HG03060 (cell line): ENCODE results near the gene UBALD1.
"Not testable (repeated sequence)": the region's sequence is repeated elsewhere in the genome, so short reads cannot be mapped to it uniquely, and the experiment has no call there.

Source experiments
- ATAC-seq: cut with Tn5 transposase; IDR thresholded peaks from one replicate; pipeline ENCODE4 v1.9.1; 2021; ENCODE audit warnings: low read depth, moderate number of reproducible peaks; ENCODE audit not compliant: unreplicated experiment

Gene UBALD1

GRCh38 chr16:4599545-4599944 lies 15.1 kb downstream of the UBALD1 start:
- no peak for ATAC-seq

- ATAC-seq, result no peak
Observed at GRCh38 chr16:4599037-4599436, 15.7 kb downstream of the UBALD1 start.

- no peak for ATAC-seq
Observed at GRCh38 chr16:4597174-4597573, 17.5 kb downstream of the UBALD1 start.

- no peak for ATAC-seq
Observed at GRCh38 chr16:4594433-4595410, 20.0 kb downstream of the UBALD1 start.

- ATAC-seq, result no peak
Observed at GRCh38 chr16:4593086-4593485, 21.6 kb downstream of the UBALD1 start.

GRCh38 chr16:4591706-4592470 lies 22.8 kb downstream of the UBALD1 start:
- ATAC-seq, result no peak

- ATAC-seq, result no peak
Observed at GRCh38 chr16:4591191-4591590, 23.5 kb downstream of the UBALD1 start.

- no peak for ATAC-seq
Observed at GRCh38 chr16:4588961-4589360, 25.7 kb downstream of the UBALD1 start.

- ATAC-seq, result no peak
Observed at GRCh38 chr16:4588386-4588785, 26.3 kb downstream of the UBALD1 start.

- ATAC-seq, result no peak
Observed at GRCh38 chr16:4586291-4586690, 28.4 kb downstream of the UBALD1 start.

GRCh38 chr16:4583906-4584305 lies 30.8 kb downstream of the UBALD1 start:
- ATAC-seq, result no peak

GRCh38 chr16:4580250-4580649 lies 34.4 kb downstream of the UBALD1 start:
- ATAC-seq, result no peak

- no peak for ATAC-seq
Observed at GRCh38 chr16:4578961-4579530, 35.6 kb downstream of the UBALD1 start.

GRCh38 chr16:4576008-4576407 lies 38.7 kb downstream of the UBALD1 start:
- ATAC-seq, result no peak

- ATAC-seq, result no peak
Observed at GRCh38 chr16:4574919-4575705, 39.6 kb downstream of the UBALD1 start.

- ATAC-seq, result not testable (repeated sequence)
Observed at GRCh38 chr16:4573926-4574325, 40.8 kb downstream of the UBALD1 start.

- ATAC-seq, result no peak
Observed at GRCh38 chr16:4572715-4573114, 42.0 kb downstream of the UBALD1 start.

- ATAC-seq, result no peak
Observed at GRCh38 chr16:4570688-4571321, 43.9 kb downstream of the UBALD1 start.

- no peak for ATAC-seq
Observed at GRCh38 chr16:4570086-4570485, 44.6 kb downstream of the UBALD1 start.

GRCh38 chr16:4566144-4566543 lies 48.5 kb downstream of the UBALD1 start:
- no peak for ATAC-seq
